Erythroblast (primary cell): Measurements from ENCODE around the gene NDRG4.

Experiments
- DNase-seq, 2 experiments: peaks; one replicate each; lab custom pipeline; 2025; lab: John Stamatoyannopoulos, UW
- GATA1 ChIP-seq: IDR thresholded peaks from 2 replicates; pipeline ENCODE4 v1.6.1; 2011; ENCODE audit warnings: low read depth, mild to moderate bottlenecking, control low read depth, low read length, moderate library complexity
- POLR2A ChIP-seq: IDR thresholded peaks from 2 replicates; pipeline ENCODE4 v1.6.1; 2011; ENCODE audit warnings: mild to moderate bottlenecking, low read length

Gene NDRG4

GRCh38 chr16:58493756-58494431, 6.0 kb upstream of the NDRG4 start:
- TF ChIP-seq POLR2A (no peak), GATA1 (no peak)
- DNase-seq = no peak

GRCh38 chr16:58494981-58495520, 4.9 kb upstream of the NDRG4 start:
- DNase-seq = peak; percentile 89 to 91

GRCh38 chr16:58495521-58496331, 4.2 kb upstream of the NDRG4 start:
- no peak for DNase-seq
- TF ChIP-seq GATA1 (no peak), POLR2A (no peak)

More at GRCh38 chr16:58494981-58495520, 4.9 kb upstream of the NDRG4 start:
- TF ChIP-seq GATA1 (no peak), POLR2A (no peak)

- no peak for TF ChIP-seq POLR2A
- no peak for TF ChIP-seq GATA1
- no peak for DNase-seq
These were observed 2.5 kb upstream of the NDRG4 start for GRCh38 chr16:58497468-58497867.

DNA sequence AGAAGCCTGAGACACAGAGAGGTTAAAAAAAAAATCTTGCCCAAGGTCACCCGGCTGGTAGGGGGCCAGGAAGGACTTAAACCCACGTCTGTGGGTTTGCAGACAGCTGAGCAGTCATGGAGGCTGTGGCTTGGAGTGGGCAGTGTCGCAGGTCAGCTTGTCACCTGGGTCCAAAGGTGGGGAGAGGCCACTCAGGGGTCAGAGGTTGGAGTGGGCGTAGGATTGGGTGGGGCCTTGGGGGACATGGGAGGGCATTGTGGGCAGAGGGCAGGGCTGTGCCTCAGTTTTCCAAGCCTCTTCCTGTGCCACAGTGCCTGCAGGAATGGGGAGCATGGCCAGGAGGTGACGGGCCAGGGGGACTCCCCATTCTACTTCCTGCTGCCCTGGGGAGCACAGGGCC, 2.0 kb upstream of the NDRG4 start:
- DNase-seq = no peak
- TF ChIP-seq POLR2A = no peak
- TF ChIP-seq GATA1 = no peak

- DNase-seq = no peak
- no peak for TF ChIP-seq GATA1
- no peak for TF ChIP-seq POLR2A
These were observed 1.4 kb upstream of the NDRG4 start for GRCh38 chr16:58498341-58499091.

DNA sequence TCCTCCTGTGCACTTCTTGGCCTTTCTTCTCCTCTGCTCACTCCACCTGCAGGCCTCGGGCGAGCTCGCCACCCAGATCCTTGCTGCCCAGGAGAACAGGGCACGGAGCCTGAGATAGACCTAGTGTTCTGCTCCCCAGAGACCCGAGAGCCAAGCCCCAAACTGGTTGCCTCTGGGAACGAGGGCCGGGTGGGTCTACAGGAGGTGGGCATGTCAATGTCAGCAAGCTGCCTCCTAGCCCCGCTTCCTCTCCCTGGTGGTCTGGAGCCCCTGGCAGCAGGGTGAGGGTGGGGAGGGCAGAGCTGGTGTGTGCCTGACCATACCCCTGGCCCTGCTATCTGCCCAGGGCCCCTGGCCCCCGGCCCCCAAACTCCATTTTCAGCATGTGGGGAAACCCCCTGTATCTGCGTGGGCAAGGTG, 841 bp upstream of the NDRG4 start:
- TF ChIP-seq POLR2A (no peak), GATA1 (no peak)
- no peak for DNase-seq

- TF ChIP-seq POLR2A (no peak), GATA1 (no peak)
These were observed 693 bp downstream of the NDRG4 start for GRCh38 chr16:58500430-58501241.

GRCh38 chr16:58501242-58502131, 1.5 kb downstream of the NDRG4 start:
- TF ChIP-seq GATA1 (no peak), POLR2A (no peak)
- DNase-seq = peak in 1 of 2 experiments; percentile 22

More at GRCh38 chr16:58500430-58501241, 693 bp downstream of the NDRG4 start:
- DNase-seq = no peak

GRCh38 chr16:58502217-58502921, 2.4 kb downstream of the NDRG4 start:
- TF ChIP-seq POLR2A (no peak), GATA1 (no peak)
- DNase-seq = no peak

GRCh38 chr16:58503166-58503862, 3.4 kb downstream of the NDRG4 start:
- TF ChIP-seq POLR2A = no peak
- no peak for TF ChIP-seq GATA1
- DNase-seq = no peak
